Mucosa of stomach (tissue), 1 donor: ENCODE measurements around the gene TSPAN17.

Experiments
- H3K27me3 ChIP-seq: one replicate; pipeline ENCODE4 v1.7.0; 2013; ENCODE audit warnings: mild to moderate bottlenecking, low read length; ENCODE audit not compliant: control insufficient read depth, insufficient read depth
- H3K36me3 ChIP-seq: one replicate; pipeline ENCODE4 v1.7.0; 2013; ENCODE audit warnings: low read length; ENCODE audit not compliant: control insufficient read depth, insufficient read depth
- H3K4me1 ChIP-seq: one replicate; pipeline ENCODE4 v1.7.0; 2013; ENCODE audit warnings: mild to moderate bottlenecking, low read length; ENCODE audit not compliant: control insufficient read depth, insufficient read depth
- H3K4me3 ChIP-seq: one replicate; pipeline ENCODE4 v1.7.0; 2013; ENCODE audit warnings: low read length
- H3K9ac ChIP-seq: one replicate; pipeline ENCODE4 v1.7.0; 2013; ENCODE audit warnings: mild to moderate bottlenecking, low read length, moderate library complexity
- H3K9me3 ChIP-seq: one replicate; pipeline ENCODE4 v1.7.0; 2013; ENCODE audit warnings: mild to moderate bottlenecking, low read length, moderate library complexity; ENCODE audit not compliant: control insufficient read depth
- donor health status: Pancreatic carcinoma.

The TSPAN17 gene

GRCh38 chr5:176682016-176682531 lies 34.8 kb downstream of the TSPAN17 start:
- Histone ChIP-seq H3K36me3 (no peaks in the 10 kb centered on the region), H3K4me3 (no peak overlapping the region), H3K27me3 (peaks cover 45% of the 10 kb centered on the region), H3K4me1 (no peaks in the 10 kb centered on the region), H3K9me3 (no peaks in the 10 kb centered on the region), H3K9ac (no peak overlapping the region)

DNA sequence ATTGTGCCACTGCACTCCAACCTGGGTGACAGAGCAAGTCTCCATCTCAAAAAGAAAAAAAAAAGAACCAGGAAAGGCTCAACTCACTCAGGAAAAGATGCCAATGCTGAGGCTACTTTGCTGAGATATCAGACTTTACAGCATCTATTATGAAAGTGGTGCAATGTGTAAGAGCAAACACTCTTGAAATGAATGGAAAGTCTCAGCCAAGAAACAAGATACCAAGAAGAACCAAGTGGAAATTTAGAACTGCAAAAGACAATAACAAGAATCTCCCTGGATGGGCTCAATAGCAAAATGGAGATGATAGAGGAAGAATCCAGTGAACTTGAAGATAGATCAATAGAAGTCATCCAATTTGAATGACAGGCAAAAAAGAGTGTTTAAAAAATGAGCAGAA lies 37.7 kb downstream of the TSPAN17 start:
- H3K27me3 ChIP-seq, result peaks cover 30% of the 10 kb centered on the region
- no peaks in the 10 kb centered on the region for H3K36me3 ChIP-seq
- H3K9me3 ChIP-seq, result no peaks in the 10 kb centered on the region
- no peak overlapping the region for H3K9ac ChIP-seq
- no peak overlapping the region for H3K4me3 ChIP-seq
- no peaks in the 10 kb centered on the region for H3K4me1 ChIP-seq

DNA sequence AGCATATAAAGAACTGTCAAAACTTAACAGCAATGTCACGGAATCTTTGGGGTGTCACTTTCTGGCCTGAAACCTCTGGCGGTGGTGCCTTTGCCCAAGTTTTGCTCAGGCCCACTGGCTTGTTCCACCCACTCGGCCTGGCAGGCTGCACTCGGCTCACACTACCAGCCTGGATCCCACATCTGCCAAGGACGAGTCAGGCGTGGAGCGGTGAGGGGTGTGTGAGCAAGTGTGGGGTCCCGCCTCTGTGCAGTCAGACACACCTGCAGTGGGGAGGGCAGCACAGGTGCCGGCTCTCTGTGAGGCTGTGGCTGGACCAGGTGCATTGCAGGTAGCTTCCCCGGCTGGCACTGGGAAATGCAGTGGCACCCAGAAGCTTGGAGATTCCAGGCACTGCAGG lies 40.0 kb downstream of the TSPAN17 start:
- peaks cover 4% of the 10 kb centered on the region for H3K4me1 ChIP-seq
- no peak overlapping the region for H3K4me3 ChIP-seq
- H3K9ac ChIP-seq, result no peak overlapping the region
- H3K36me3 ChIP-seq, result no peaks in the 10 kb centered on the region
- H3K27me3 ChIP-seq, result peaks cover 21% of the 10 kb centered on the region
- H3K9me3 ChIP-seq, result no peaks in the 10 kb centered on the region

- no peak overlapping the region for H3K4me3 ChIP-seq
- no peak overlapping the region for H3K9ac ChIP-seq
- no peaks in the 10 kb centered on the region for H3K36me3 ChIP-seq
- peaks cover 19% of the 10 kb centered on the region for H3K27me3 ChIP-seq
- peaks cover 10% of the 10 kb centered on the region for H3K4me1 ChIP-seq
- H3K9me3 ChIP-seq, result no peaks in the 10 kb centered on the region
These were observed 40.6 kb downstream of the TSPAN17 start for GRCh38 chr5:176687881-176688280.

- H3K9me3 ChIP-seq, result no peaks in the 10 kb centered on the region
- no peak overlapping the region for H3K9ac ChIP-seq
- peaks cover 18% of the 10 kb centered on the region for H3K4me1 ChIP-seq
- H3K27me3 ChIP-seq, result peaks cover 24% of the 10 kb centered on the region
- no peaks in the 10 kb centered on the region for H3K36me3 ChIP-seq
- no peak overlapping the region for H3K4me3 ChIP-seq
These were observed 43.6 kb downstream of the TSPAN17 start for GRCh38 chr5:176690911-176691310.

DNA sequence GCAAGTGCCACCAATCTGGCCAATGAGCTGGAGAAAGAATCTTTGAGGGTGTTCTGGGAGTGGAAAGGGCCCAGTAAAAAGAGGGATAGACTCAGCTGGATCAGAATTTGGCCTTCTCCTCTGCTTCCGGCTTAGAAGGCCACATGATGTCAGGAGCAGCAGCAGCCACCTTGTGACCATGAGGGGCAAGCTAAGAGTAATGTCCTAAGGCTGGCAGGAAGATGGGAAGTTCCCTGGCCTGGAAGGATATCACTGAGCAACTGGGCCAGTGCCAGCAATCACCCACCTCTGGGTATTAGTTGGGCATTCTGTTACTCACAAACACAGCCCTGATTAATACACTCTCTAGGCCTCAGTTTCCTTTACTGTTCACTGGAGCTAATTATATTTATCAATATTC lies 44.2 kb downstream of the TSPAN17 start:
- Histone ChIP-seq H3K4me3 (no peak overlapping the region), H3K36me3 (no peaks in the 10 kb centered on the region), H3K4me1 (peaks cover 18% of the 10 kb centered on the region), H3K9ac (no peak overlapping the region), H3K9me3 (no peaks in the 10 kb centered on the region), H3K27me3 (peaks cover 28% of the 10 kb centered on the region)

DNA sequence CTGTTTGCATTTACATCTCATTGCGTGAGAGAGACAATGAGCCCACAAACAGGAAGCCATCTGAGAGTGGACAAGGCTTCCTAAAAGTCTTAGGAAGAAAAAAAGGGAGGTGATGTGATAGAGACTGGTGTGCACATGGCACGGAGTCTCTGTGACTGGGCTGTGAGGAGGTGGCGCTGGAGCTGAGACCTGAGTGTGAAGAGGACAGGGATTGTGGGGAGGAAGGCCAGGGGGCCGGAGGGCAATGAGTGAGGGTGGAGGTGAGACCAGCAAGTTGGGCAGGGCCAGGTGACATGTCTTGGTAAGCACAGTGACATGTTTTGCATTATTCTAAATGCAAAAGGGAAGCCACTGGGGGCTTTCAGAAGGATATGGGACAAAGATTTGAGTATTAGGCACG lies 45.0 kb downstream of the TSPAN17 start:
- H3K27me3 ChIP-seq, result peaks cover 33% of the 10 kb centered on the region
- no peak overlapping the region for H3K4me3 ChIP-seq
- H3K4me1 ChIP-seq, result peaks cover 18% of the 10 kb centered on the region
- H3K36me3 ChIP-seq, result no peaks in the 10 kb centered on the region
- H3K9ac ChIP-seq, result no peak overlapping the region
- H3K9me3 ChIP-seq, result no peaks in the 10 kb centered on the region

DNA sequence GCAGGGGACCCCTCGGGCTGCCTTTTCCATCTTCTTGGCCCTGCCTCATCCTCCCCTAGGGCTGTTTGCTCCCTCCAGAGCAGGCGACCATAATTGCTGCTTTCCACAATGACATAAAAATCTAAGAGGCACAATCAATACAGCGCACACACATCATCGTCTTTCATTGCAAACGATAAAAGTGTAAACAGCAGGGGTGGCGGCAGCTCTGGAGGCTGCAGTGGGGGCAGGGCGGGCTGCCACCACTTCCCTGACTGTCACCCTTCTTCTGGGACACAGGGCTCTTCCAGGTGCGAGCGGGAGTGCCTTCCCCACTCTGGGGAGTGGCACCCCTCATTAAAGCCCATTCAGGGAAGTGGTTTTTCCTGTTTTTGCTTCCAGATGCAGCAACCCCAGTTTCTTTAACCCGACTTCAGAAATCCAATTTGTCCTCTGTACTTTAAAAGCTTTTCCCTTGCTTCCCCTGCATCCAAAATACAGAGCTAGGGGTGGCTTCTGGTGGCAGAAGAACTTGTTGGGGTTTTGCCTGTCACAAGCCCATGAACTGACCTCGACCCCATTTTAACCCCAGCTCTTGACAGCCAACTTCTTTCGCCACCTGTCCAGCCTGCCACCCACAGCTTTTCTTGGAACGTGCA lies 45.7 kb downstream of the TSPAN17 start:
- Histone ChIP-seq H3K27me3 (peaks cover 38% of the 10 kb centered on the region), H3K9me3 (no peaks in the 10 kb centered on the region), H3K36me3 (no peaks in the 10 kb centered on the region), H3K4me1 (peaks cover 18% of the 10 kb centered on the region), H3K9ac (no peak overlapping the region), H3K4me3 (no peak overlapping the region)

DNA sequence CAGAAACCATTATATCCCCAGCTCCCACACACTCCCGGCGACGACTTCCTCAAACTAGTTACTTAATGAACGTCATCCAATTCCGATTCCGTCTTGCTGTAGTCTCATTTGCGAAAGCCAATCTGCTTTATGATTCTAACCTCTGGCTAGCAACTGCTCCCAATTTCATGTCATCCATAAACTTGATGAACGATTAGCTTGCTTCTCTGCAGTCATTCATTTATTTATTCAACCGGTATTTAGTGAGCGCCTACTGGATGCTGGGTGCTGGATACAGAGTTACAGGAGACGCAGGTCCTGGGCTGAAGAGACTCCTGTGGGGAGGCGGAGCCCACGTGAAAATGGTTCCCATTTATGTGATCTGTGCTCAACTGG lies 46.2 kb downstream of the TSPAN17 start:
- H3K4me3 ChIP-seq, result no peak overlapping the region
- H3K9me3 ChIP-seq, result no peaks in the 10 kb centered on the region
- H3K27me3 ChIP-seq, result peaks cover 38% of the 10 kb centered on the region
- H3K36me3 ChIP-seq, result no peaks in the 10 kb centered on the region
- peaks cover 18% of the 10 kb centered on the region for H3K4me1 ChIP-seq
- H3K9ac ChIP-seq, result no peak overlapping the region

GRCh38 chr5:176694146-176694545 lies 46.9 kb downstream of the TSPAN17 start:
- no peaks in the 10 kb centered on the region for H3K36me3 ChIP-seq
- no peaks in the 10 kb centered on the region for H3K9me3 ChIP-seq
- H3K27me3 ChIP-seq, result peaks cover 43% of the 10 kb centered on the region
- peaks cover 18% of the 10 kb centered on the region for H3K4me1 ChIP-seq
- no peak overlapping the region for H3K9ac ChIP-seq
- H3K4me3 ChIP-seq, result no peak overlapping the region

DNA sequence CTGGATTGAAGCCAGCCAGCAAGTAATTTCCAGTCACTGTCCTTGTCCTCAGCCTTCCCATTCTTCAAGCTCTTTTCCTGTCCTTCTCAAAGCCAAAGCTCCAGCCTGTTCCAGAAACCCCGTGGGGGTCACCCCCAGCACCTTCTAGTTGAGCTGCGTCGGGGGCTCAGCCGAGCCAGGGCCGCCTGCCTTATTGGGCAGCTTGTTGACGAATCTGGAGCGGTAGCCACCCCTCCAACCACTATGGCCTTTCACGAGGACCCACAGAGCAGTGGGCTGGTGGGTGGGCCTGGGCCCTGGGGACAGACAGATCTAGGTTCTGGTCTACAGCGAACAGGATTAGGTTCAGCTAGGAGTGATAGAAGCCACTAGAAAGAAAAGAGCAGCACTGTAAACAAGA lies 47.3 kb downstream of the TSPAN17 start:
- H3K9me3 ChIP-seq, result no peaks in the 10 kb centered on the region
- peaks cover 18% of the 10 kb centered on the region for H3K4me1 ChIP-seq
- H3K4me3 ChIP-seq, result no peak overlapping the region
- H3K27me3 ChIP-seq, result peaks cover 43% of the 10 kb centered on the region
- H3K36me3 ChIP-seq, result no peaks in the 10 kb centered on the region
- H3K9ac ChIP-seq, result no peak overlapping the region

DNA sequence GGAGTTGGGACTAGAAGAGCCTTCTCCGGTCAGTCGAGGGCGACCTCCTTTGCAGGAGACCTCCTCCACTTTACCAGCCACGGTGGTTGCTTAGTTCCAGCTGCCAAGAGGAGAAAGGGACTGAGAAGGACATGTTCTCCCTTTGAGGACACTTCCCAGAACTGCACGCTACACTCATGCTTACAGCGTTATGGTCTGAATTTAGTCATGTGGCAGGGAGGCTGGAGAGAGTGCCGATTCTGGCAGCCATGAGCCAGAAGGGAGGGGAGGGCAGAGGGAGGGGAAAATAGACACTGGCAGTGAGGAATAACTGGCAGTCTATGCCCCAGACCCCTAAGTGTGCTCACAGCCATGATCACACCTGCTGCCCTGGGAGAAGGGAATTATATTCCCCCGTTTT lies 47.8 kb downstream of the TSPAN17 start:
- no peaks in the 10 kb centered on the region for H3K9me3 ChIP-seq
- H3K27me3 ChIP-seq, result peaks cover 43% of the 10 kb centered on the region
- no peak overlapping the region for H3K4me3 ChIP-seq
- peaks cover 18% of the 10 kb centered on the region for H3K4me1 ChIP-seq
- no peaks in the 10 kb centered on the region for H3K36me3 ChIP-seq
- no peak overlapping the region for H3K9ac ChIP-seq
